CD4-positive, alpha-beta T cell (primary cell): Measurements from ENCODE around the gene AIFM1. TPM values are rescaled to one million over a fixed set of nuclear protein-coding genes. Genes with fewer than 3 reads are reported as not detected.

Experiments used
- ATAC-seq: fragments of 200-7000 bp; cut with Tn5 transposase; one replicate; pipeline ENCODE4 v1.10.0; 2022; ENCODE audit warnings: mild to moderate bottlenecking; ENCODE audit not compliant: poor library complexity
- CTCF ChIA-PET: fragments of 350-600 bp; sonication (Branson Sonifier 250); formaldehyde crosslinking; loops from one replicate; lab custom pipeline; 2021; ENCODE audit warnings: antibody characterized with exemption, inconsistent platforms; lab: Charles Lee
- POLR2A ChIA-PET: fragments of 350-600 bp; sonication (Branson Sonifier 250); formaldehyde crosslinking; loops from one replicate; lab custom pipeline; 2021; ENCODE audit warnings: antibody characterized with exemption, inconsistent platforms; lab: Charles Lee
- DNase-seq, 14 experiments: peaks; one replicate each; pipeline ENCODE4 v3.0.0-alpha.2; 2013 to 2020; ENCODE audit warnings: mixed read lengths in 2 of 14
- H3K27ac ChIP-seq, 2 donors: one replicate each; pipeline versions ENCODE4 v1.5.1 to v1.7.0; 2013; ENCODE audit warnings: low read length in 2 of 2, low read depth in 1 of 2, mild to moderate bottlenecking in 1 of 2
- H3K27me3 ChIP-seq, 2 experiments: 1 replicate in 1 of 2; 2 replicates in 1 of 2; pipeline versions ENCODE4 v1.6.1 to v1.7.0; 2013; ENCODE audit warnings: low read length in 2 of 2, control low read depth in 1 of 2, mild to moderate bottlenecking in 1 of 2, moderate library complexity in 1 of 2; ENCODE audit not compliant: insufficient read depth in 2 of 2, control insufficient read depth in 1 of 2
- H3K36me3 ChIP-seq: one replicate; pipeline ENCODE4 v1.6.1; 2013; ENCODE audit warnings: low read length, control low read depth; ENCODE audit not compliant: insufficient read depth
- H3K4me1 ChIP-seq: one replicate; pipeline ENCODE4 v1.6.1; 2013; ENCODE audit warnings: low read length, control low read depth; ENCODE audit not compliant: insufficient read depth
- H3K4me3 ChIP-seq: one replicate; pipeline ENCODE4 v1.5.1; 2013; ENCODE audit warnings: mild to moderate bottlenecking, low read length, moderate library complexity
- H3K9me3 ChIP-seq, 2 experiments: 1 replicate in 1 of 2; 2 replicates in 1 of 2; pipeline versions ENCODE4 v1.6.1 to v1.7.0; 2013; ENCODE audit warnings: low read length in 2 of 2, mild to moderate bottlenecking in 2 of 2, control low read depth in 1 of 2, moderate library complexity in 1 of 2; ENCODE audit not compliant: control insufficient read depth in 1 of 2, insufficient read depth in 1 of 2
- H3K27ac Mint-ChIP-seq: one replicate; pipeline ENCODE4 v1.8.0; 2020; ENCODE audit warnings: mixed read lengths
- H3K27me3 Mint-ChIP-seq: one replicate; pipeline ENCODE4 v1.8.0; 2021; ENCODE audit warnings: mixed read lengths
- H3K36me3 Mint-ChIP-seq: one replicate; pipeline ENCODE4 v1.8.0; 2021; ENCODE audit warnings: low read depth, mixed read lengths
- H3K4me1 Mint-ChIP-seq: one replicate; pipeline ENCODE4 v1.8.0; 2021; ENCODE audit warnings: low read depth, mixed read lengths
- H3K4me3 Mint-ChIP-seq: one replicate; pipeline ENCODE4 v1.8.0; 2020; ENCODE audit warnings: mild to moderate bottlenecking, mixed read lengths
- H3K9me3 Mint-ChIP-seq: one replicate; pipeline ENCODE4 v1.8.0; 2020; ENCODE audit warnings: mixed read lengths
- CTCF ChIP-seq: fragments of 200-600 bp; IDR thresholded peaks from one replicate; pipeline ENCODE4 v1.8.0; 2022; ENCODE audit warnings: antibody characterized with exemption, mild to moderate bottlenecking
- intact Hi-C, 2 experiments: fragments of 100-400 bp; cut with DNase I in 1 of 2; cut with micrococcal nuclease in 1 of 2; formaldehyde crosslinking; loops; one replicate each; pipeline versions ENCODE4 v1.15.1 to v1.9.0; 2023 to 2025; cut with DNase I, micrococcal nuclease
- total RNA-seq, 174 experiments: library from RNA in 2 of 174; stranded (reverse) in 2 of 174; gene quantifications; one replicate each; pipeline ENCODE4 v1.2.3 and lab custom pipeline; 2021 to 2026

AIFM1 gene
- total RNA-seq, 2 experiments from 2014 or later = 6.1 to 6.4 TPM

GRCh38 chrX:130084631-130085237, 80.9 kb downstream of the AIFM1 start:
- Histone ChIP-seq H3K4me3 (peak overlapping the region; percentile 67), H3K27ac (peak overlapping the region; percentile 29 to 76), H3K9me3 (no peaks in the 10 kb centered on the region), H3K36me3 (peaks cover 11% of the 10 kb centered on the region), H3K27me3 (no peaks in the 10 kb centered on the region), H3K4me1 (peaks cover 96% of the 10 kb centered on the region)
- intact Hi-C loops = loop anchor here in 1 of 2 experiments (5.0 kb wide), 1 partner anchor 88 kb away; the partner anchor contains the start of gene RAB33A
- Mint-ChIP-seq H3K27me3 (no peaks in the 10 kb centered on the region), H3K36me3 (peaks cover 4% of the 10 kb centered on the region), H3K27ac (peak overlapping the region; percentile 93), H3K9me3 (no peaks in the 10 kb centered on the region), H3K4me1 (peaks cover 57% of the 10 kb centered on the region), H3K4me3 (peak overlapping the region; percentile 92)
- POLR2A ChIA-PET = interaction anchor here (1.0 to 3.2 kb wide), 3 partner anchors 7 to 36 kb away, joined by 3 to 11 read pairs (median 3); no protein-coding TSS in a partner anchor
- TF ChIP-seq CTCF = no peak
- CTCF ChIA-PET = interaction anchor here (1.2 to 5.6 kb wide), 3 partner anchors 8 to 36 kb away, joined by 4 to 76 read pairs (median 19); no protein-coding TSS in a partner anchor
- no peak for ATAC-seq
- peak in 3 of 14 experiments; percentile 21 to 47 (median 42) for DNase-seq

- DNase-seq = peak in 3 of 14 experiments; percentile 22 to 58 (median 46)
- no peaks in the 10 kb centered on the region for H3K9me3 Mint-ChIP-seq
- peak overlapping the region; percentile 93 for H3K27ac Mint-ChIP-seq
- Histone ChIP-seq H3K4me1 (peaks cover 91% of the 10 kb centered on the region), H3K4me3 (peak overlapping the region; percentile 67), H3K27ac (peak overlapping the region; percentile 29 to 76), H3K27me3 (no peaks in the 10 kb centered on the region), H3K36me3 (peaks cover 14% of the 10 kb centered on the region), H3K9me3 (no peaks in the 10 kb centered on the region)
- ChIA-PET POLR2A (interaction anchor here (1.0 to 3.2 kb wide), 2 partner anchors 8 to 14 kb away, joined by 3 to 11 read pairs; no protein-coding TSS in a partner anchor), CTCF (interaction anchor here (1.2 to 5.6 kb wide), 2 partner anchors 8 to 36 kb away, joined by 4 to 76 read pairs; no protein-coding TSS in a partner anchor)
- no peaks in the 10 kb centered on the region for H3K27me3 Mint-ChIP-seq
- peaks cover 8% of the 10 kb centered on the region for H3K36me3 Mint-ChIP-seq
- no peak for TF ChIP-seq CTCF
- intact Hi-C loops = loop anchor here in 1 of 2 experiments (2.0 kb wide), 1 partner anchor 25 kb away; no protein-coding TSS in a partner anchor
- no peak for ATAC-seq
- H3K4me1 Mint-ChIP-seq = peaks cover 56% of the 10 kb centered on the region
- peak overlapping the region; percentile 92 for H3K4me3 Mint-ChIP-seq
These were observed 81.8 kb downstream of the AIFM1 start for GRCh38 chrX:130083656-130084382.

- H3K9me3 ChIP-seq = no peaks in the 10 kb centered on the region
- Mint-ChIP-seq H3K4me3 (peak overlapping the region; percentile 92), H3K4me1 (peaks cover 56% of the 10 kb centered on the region), H3K36me3 (peaks cover 8% of the 10 kb centered on the region), H3K9me3 (no peaks in the 10 kb centered on the region), H3K27ac (peak overlapping the region; percentile 93), H3K27me3 (no peaks in the 10 kb centered on the region)
- ChIA-PET POLR2A (interaction anchor here (2.6 kb wide), 1 partner anchor 27 kb away, joined by 15 read pairs; the partner anchor contains the start of gene ELF4), CTCF (interaction anchor here (5.6 kb wide), 1 partner anchor 36 kb away, joined by 76 read pairs; no protein-coding TSS in a partner anchor)
- TF ChIP-seq CTCF = no peak
- peaks cover 84% of the 10 kb centered on the region for H3K4me1 ChIP-seq
- H3K27me3 ChIP-seq = no peaks in the 10 kb centered on the region
- no peak overlapping the region for H3K27ac ChIP-seq
- peak overlapping the region; percentile 45 for H3K4me3 ChIP-seq
- no peak for DNase-seq
- intact Hi-C loops = loop anchor here in 1 of 2 experiments (2.0 kb wide), 1 partner anchor 26 kb away; no protein-coding TSS in a partner anchor
- peaks cover 14% of the 10 kb centered on the region for H3K36me3 ChIP-seq
- no peak for ATAC-seq
These were observed 82.5 kb downstream of the AIFM1 start for GRCh38 chrX:130083107-130083490.
